Neural cell (in vitro differentiated cells): ENCODE data around the gene AZGP1.

ENCODE experiments used
- EP300 ChIP-seq: fragments of 450-650 bp; conservative IDR thresholded peaks from 2 replicates; pipeline ENCODE4 v1.6.1; 2014; ENCODE audit warnings: antibody characterized with exemption, mild to moderate bottlenecking, moderate library complexity; ENCODE audit not compliant: poor library complexity, severe bottlenecking
- EZH2 ChIP-seq: fragments of 200-600, 300-800 bp; shearing (Covaris generic), sonication (generic); IDR thresholded peaks from 2 replicates; pipeline ENCODE4 v1.6.1; 2014; ENCODE audit warnings: antibody characterized with exemption, low read length, borderline replicate concordance, mild to moderate bottlenecking; ENCODE audit not compliant: insufficient read depth, poor library complexity, severe bottlenecking
- MXI1 ChIP-seq: fragments of 450-650 bp; conservative IDR thresholded peaks from 2 replicates; pipeline ENCODE4 v1.6.1; 2014; ENCODE audit warnings: antibody characterized with exemption, mild to moderate bottlenecking; ENCODE audit not compliant: poor library complexity, severe bottlenecking
- POLR2AphosphoS5 ChIP-seq: IDR thresholded peaks from 2 replicates; pipeline ENCODE4 v1.6.1; 2012
- SMC3 ChIP-seq: fragments of 450-650 bp; conservative IDR thresholded peaks from 2 replicates; pipeline ENCODE4 v1.6.1; 2014; ENCODE audit warnings: antibody characterized with exemption, mild to moderate bottlenecking, moderate library complexity; ENCODE audit not compliant: poor library complexity
- TAF1 ChIP-seq: IDR thresholded peaks from 2 replicates; pipeline ENCODE4 v1.6.1; 2012; ENCODE audit warnings: low read depth
- TF ChIP-seq, protein P1 (sequence below): fragments of 450-650 bp; IDR thresholded peaks from 2 replicates; pipeline ENCODE4 v1.5.1; 2014; ENCODE audit warnings: antibody characterized with exemption, mild to moderate bottlenecking, moderate library complexity; ENCODE audit not compliant: poor library complexity, severe bottlenecking

GRCh38 chr7:100003711-100004661 is 28.2 kb upstream of the AZGP1 start:
- TF ChIP-seq, protein P1, sequence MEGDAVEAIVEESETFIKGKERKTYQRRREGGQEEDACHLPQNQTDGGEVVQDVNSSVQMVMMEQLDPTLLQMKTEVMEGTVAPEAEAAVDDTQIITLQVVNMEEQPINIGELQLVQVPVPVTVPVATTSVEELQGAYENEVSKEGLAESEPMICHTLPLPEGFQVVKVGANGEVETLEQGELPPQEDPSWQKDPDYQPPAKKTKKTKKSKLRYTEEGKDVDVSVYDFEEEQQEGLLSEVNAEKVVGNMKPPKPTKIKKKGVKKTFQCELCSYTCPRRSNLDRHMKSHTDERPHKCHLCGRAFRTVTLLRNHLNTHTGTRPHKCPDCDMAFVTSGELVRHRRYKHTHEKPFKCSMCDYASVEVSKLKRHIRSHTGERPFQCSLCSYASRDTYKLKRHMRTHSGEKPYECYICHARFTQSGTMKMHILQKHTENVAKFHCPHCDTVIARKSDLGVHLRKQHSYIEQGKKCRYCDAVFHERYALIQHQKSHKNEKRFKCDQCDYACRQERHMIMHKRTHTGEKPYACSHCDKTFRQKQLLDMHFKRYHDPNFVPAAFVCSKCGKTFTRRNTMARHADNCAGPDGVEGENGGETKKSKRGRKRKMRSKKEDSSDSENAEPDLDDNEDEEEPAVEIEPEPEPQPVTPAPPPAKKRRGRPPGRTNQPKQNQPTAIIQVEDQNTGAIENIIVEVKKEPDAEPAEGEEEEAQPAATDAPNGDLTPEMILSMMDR = no peak
- TF ChIP-seq EP300 (no peak), SMC3 (no peak), MXI1 (no peak), EZH2 (no peak), TAF1 (no peak), POLR2AphosphoS5 (no peak)
